Endothelial cell of hepatic sinusoid (primary cell): ENCODE data around the gene NBPF3.
"Not testable (repeated sequence)": the region's sequence is repeated elsewhere in the genome, so short reads cannot be mapped to it uniquely, and the experiment has no call there.

Experiments used
- in situ Hi-C: cut with HindIII; loops from 2 replicates; pipeline ENCODE4 v1.10.0; 2017; ENCODE audit warnings: low sequenced_read_pairs

NBPF3 gene

DNA sequence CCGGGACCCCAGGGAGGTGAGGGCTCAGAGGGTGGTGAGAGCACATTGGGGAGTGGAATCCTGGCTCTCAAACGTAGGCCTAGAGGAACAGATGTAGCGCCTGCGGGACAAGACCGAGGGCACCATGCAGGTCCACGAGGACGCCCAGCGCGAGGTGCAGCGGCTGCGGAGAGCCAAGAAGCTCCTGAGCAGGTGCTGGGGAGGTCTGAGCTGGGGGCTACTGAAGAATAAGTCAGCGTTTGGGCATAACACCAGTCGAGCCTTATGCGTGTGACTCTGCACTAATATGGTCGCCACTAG lies 2.6 kb upstream of the NBPF3 start:
- in situ Hi-C loops, result no loop called here

- in situ Hi-C loops, result not testable (repeated sequence)
Measured at GRCh38 chr1:21438646-21439312, 1.2 kb upstream of the NBPF3 start.

DNA sequence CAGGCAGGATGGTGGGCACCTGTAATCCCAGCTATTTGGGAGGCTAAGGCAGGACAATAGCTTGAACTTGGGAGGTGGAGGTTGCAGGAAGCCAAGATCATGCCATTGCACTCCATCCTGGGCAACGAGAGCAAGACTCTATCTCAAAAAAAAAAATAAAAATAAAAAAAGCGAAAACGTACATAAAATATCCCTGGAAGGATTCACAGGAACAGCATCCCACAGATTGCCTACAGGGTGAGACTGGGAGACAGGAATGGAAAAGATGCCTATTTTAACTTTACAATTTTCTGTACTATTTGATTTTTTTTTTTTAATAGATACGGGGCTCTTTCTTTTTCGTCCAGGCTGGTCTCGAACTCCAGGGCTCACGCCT lies 604 bp upstream of the NBPF3 start:
- in situ Hi-C loops, result no loop called here

DNA sequence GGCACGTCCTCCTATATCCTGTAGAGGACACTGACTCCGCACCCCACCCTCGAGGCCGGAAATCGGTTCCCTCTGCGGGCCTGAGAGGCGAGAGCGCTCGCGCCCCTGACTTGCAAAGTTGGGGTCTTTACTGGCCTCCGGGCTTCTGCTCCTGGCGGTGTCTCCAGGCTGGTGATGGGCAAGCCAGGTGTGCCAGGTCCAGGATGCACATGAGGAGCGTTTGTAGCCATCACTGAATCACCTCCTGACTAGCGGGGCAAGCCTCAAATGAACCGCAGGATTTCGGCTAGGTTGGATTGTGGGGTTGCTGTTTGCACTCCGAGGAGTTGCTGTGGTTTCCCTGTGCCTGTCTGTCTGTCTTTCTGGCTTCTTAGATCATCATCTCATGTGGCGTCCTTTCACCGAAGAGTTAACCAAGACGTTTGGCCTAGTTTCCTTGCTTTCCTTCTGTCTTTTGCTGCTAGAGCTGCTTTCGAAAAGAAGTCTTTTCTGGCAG lies 741 bp downstream of the NBPF3 start:
- in situ Hi-C loops, result not testable (repeated sequence)

DNA sequence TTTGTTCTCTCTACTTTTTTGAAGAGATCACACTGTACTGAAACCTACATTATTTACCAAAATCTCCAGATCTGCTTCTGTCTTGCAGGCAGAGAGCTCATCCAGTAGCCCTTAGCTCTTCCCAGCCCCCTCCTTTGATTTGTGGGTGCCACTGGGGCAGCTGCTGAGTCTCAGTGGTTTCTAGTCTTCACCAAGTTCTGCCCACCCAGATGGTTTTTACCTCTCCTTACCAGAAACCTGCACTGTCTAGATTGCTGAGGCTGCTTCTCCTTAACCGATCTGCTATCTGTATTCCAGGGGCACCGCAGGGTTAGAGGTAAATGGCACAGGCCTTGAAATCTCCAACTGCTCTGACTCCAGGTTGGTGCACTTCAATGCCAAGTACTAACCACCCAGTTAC lies 6.7 kb downstream of the NBPF3 start:
- in situ Hi-C loops, result not testable (repeated sequence)

GRCh38 chr1:21447311-21447710 lies 7.4 kb downstream of the NBPF3 start:
- in situ Hi-C loops, result no loop called here

- in situ Hi-C loops, result no loop called here
Measured at GRCh38 chr1:21449906-21450305, 10.0 kb downstream of the NBPF3 start.

DNA sequence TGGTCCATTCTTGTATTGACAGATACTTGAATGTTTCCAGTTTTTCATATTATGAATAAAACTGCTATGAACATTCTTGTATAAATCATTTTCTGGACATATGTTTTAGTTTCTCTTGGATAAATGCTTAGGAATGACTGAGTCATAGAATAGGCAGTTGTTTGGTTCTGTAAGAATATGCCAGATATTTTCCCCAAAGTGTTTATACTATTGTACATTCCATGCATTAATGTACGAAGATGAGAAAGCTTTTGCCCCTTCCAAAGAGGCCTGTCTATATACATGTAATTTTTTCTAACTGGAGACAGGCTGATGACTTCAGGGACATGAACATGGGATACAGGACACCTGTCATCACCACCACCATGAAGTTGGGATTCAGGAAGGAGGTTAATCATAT lies 11.3 kb downstream of the NBPF3 start:
- in situ Hi-C loops, result no loop called here

DNA sequence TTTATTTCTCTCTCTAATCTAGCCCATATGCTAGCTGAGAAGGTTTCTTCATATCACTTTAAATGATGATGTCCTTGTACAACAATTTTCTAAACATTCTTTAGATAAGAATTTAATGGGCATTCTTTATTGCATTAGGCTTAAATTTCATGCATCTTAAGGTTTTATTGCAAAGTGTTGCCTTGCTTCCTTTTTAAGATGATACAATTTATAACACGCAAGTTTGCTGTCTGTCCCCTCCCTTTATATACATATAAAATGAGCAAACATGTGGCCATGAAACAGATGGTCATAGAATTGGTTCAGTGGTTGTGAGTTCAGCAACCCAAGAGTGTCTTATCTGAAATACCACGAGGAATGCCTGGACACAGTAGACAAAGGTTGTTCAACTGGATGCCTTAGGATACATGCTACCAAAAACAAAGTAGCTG lies 12.1 kb downstream of the NBPF3 start:
- in situ Hi-C loops, result no loop called here

GRCh38 chr1:21453964-21454614 lies 14.2 kb downstream of the NBPF3 start:
- in situ Hi-C loops, result not testable (repeated sequence)

DNA sequence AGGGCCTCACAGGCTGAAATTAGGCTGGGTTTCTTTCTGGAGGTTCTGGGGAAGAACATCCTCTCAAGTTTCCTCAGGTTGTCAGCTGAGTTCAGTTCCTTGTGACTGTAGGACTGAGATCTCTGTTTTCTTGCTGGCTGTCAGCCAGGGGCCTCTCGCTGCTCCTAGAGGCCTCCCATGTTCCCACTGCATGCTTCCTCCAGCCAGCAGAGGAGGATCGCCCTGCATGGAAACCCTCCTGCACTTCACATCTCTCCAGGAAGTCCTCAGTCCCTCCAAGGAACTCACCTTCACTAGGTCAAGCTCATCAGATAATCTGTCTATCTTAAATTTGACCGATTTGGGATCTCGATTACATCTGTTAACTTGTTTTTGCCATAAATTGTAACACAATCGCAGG lies 15.0 kb downstream of the NBPF3 start:
- in situ Hi-C loops, result not testable (repeated sequence)

DNA sequence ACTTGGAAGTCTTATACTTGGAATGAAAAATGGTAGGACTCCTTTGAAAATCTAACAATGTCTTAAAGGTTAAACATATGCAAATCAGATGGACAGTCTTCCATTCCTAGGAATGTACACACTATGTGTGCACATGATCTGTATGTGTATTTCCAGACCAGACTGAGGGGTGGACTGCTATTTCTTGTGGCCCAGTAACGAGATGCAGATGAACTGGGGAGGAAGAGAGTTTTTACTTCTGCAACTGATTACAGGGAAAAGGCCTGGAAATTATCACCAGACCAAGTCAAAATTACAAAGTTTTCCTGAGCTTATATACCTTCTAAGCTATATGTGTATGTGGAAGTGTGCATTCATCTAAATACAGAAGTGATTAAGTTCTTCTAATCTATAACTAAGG lies 17.7 kb downstream of the NBPF3 start:
- in situ Hi-C loops, result no loop called here

- in situ Hi-C loops, result not testable (repeated sequence)
Measured at GRCh38 chr1:21465127-21465526, 25.2 kb downstream of the NBPF3 start.

- in situ Hi-C loops, result not testable (repeated sequence)
Measured at GRCh38 chr1:21467946-21468345, 28.0 kb downstream of the NBPF3 start.

DNA sequence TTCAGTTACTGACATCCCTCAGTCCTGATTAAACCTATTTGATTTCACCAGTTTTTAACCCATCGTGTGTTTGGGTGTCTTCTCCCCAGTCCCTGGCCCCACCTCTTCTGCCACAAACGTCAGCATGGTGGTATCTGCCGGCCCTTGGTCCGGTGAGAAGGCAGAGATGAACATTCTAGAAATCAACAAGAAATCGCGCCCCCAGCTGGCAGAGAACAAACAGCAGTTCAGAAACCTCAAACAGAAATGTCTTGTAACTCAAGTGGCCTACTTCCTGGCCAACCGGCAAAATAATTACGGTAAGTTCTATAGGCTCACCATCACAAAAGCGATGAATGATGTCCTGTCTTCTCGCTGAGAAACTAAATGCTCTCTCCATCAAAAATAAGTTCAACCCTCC lies 28.7 kb downstream of the NBPF3 start:
- in situ Hi-C loops, result no loop called here

- in situ Hi-C loops, result no loop called here
Measured at GRCh38 chr1:21469581-21469980, 29.6 kb downstream of the NBPF3 start.

GRCh38 chr1:21472861-21473260 lies 32.9 kb downstream of the NBPF3 start:
- in situ Hi-C loops, result no loop called here

DNA sequence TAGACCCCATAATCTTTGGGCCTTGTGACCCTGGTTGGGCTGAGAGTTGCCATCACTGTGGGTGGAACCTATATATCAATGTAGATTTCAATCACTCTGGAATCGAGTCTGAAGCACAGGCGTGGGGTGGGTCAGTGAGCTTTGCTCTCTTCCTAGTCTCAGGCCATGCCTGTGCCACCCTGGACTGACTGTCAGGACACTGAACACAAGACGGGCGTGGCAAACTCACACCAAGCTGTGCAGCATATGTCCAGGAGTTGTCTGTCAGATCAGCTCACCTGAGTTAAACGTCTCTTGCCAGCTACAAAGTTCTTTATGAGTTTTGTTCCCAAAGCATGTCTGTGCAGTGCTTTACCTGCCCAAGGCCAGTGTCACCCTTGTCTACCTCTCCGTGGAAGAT lies 38.4 kb downstream of the NBPF3 start:
- in situ Hi-C loops, result no loop called here

DNA sequence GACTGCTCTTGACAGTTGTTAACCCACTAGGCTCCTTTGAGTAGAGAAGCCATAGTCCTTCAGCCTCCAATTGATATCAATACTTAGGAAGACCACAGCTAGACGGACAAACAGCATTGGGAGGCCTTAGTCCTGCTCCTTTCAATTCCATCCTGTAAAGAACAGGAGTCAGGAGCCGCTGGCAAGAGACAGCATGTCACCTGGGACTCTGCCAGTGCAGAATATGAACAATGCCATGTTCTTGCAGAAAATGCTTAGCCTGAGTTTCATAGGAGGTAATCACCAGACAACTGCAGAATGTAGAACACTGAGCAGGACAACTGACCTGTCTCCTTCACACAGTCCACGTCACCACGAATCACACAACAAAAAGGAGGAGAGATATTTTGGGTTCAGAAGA lies 43.9 kb downstream of the NBPF3 start:
- in situ Hi-C loops, result not testable (repeated sequence)

DNA sequence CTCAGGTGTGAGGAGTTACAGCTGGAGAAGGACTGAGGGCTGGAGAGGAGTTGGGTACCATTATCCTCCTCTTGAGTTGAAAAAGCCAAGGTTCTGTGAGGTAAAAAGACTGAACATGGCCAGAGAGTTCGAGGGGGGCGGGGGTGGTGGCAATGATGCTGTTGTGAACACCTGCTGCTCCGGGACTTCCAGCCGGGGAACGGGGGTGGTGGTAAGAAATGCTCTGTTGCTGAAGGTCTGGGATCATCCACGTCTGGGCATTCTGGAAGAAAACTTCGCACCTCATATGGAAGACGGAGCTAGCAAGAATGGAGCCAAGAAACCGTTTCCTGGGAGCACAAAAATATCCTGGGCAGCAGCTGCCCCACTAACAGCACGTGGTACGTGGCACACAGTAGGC lies 49.2 kb downstream of the NBPF3 start:
- in situ Hi-C loops, result loop anchor here (5.0 kb wide), 1 partner anchor 63 kb away; no protein-coding TSS in a partner anchor

DNA sequence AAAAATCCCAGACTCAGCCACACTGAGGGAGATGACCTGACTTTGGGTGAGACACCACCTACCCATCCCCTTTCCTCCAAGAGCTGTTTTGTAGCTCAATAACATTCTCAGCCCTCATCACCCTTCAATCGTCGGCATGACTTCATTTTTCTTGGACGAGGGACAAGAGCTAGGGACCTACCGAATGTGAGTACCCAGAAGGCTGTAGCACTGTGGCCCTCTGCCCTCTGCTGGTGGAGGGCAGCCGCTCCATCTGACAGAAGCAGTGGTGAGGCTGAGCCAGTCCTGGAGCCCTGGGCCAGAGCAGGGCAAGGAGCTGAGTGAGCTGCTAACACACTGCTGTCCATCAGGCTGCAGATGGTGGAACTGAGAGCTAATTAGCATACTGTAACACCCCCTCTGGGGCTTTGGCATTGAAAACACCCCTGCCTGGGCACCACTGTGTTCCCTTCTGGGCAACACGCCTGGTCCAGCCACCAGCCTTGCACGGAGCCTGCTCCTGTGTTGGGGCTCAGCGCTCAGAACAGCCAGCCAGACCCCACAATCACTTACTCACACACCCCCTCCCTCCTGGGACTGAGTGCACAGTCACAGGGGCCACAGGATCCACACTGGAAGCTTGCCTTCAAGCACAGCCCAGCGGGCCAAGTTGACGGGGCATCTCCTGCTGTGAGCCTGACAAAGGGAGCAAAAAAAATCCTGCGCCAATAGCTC lies 51.0 kb downstream of the NBPF3 start:
- in situ Hi-C loops, result loop anchor here (5.0 to 10.0 kb wide), 2 partner anchors 114 to 246 kb away; no protein-coding TSS in a partner anchor
